D341Med (cell line): ENCODE data around the gene GLIS1.

Experiments used
- DNase-seq: peaks from one replicate; pipeline ENCODE4 v3.0.0; 2012; ENCODE audit warnings: low spot score

GLIS1 gene

GRCh38 chr1:53693773-53694717 is 44.9 kb downstream of the GLIS1 start:
- no peak for DNase-seq

GRCh38 chr1:53693339-53693738 is 45.6 kb downstream of the GLIS1 start:
- no peak for DNase-seq

GRCh38 chr1:53691326-53691725 is 47.6 kb downstream of the GLIS1 start:
- no peak for DNase-seq

- DNase-seq = no peak
Measured at GRCh38 chr1:53690411-53690810, 48.6 kb downstream of the GLIS1 start.

- no peak for DNase-seq
Measured at GRCh38 chr1:53689736-53690326, 49.1 kb downstream of the GLIS1 start.

GRCh38 chr1:53689223-53689622 is 49.7 kb downstream of the GLIS1 start:
- DNase-seq = no peak

- DNase-seq = no peak
Measured at GRCh38 chr1:53688381-53689102, 50.4 kb downstream of the GLIS1 start.

GRCh38 chr1:53687901-53688300 is 51.1 kb downstream of the GLIS1 start:
- DNase-seq = no peak

GRCh38 chr1:53687426-53687825 is 51.5 kb downstream of the GLIS1 start:
- DNase-seq = no peak

GRCh38 chr1:53686965-53687267 is 52.0 kb downstream of the GLIS1 start:
- DNase-seq = no peak

GRCh38 chr1:53686091-53686964 is 52.6 kb downstream of the GLIS1 start:
- no peak for DNase-seq

- DNase-seq = peak; percentile 49
Measured at GRCh38 chr1:53685272-53686051, 53.5 kb downstream of the GLIS1 start.

- no peak for DNase-seq
Measured at GRCh38 chr1:53684741-53685140, 54.2 kb downstream of the GLIS1 start.

GRCh38 chr1:53683986-53684740 is 54.8 kb downstream of the GLIS1 start:
- no peak for DNase-seq

- no peak for DNase-seq
Measured at GRCh38 chr1:53682881-53683280, 56.1 kb downstream of the GLIS1 start.

- DNase-seq = peak; percentile 72
Measured at GRCh38 chr1:53681977-53682685, 56.8 kb downstream of the GLIS1 start.

- DNase-seq = no peak
Measured at GRCh38 chr1:53681351-53681976, 57.5 kb downstream of the GLIS1 start.

- DNase-seq = no peak
Measured at GRCh38 chr1:53680868-53681267, 58.1 kb downstream of the GLIS1 start.
